ENCODE data around the gene PTDSS2.
"Not testable (repeated sequence)": the region's sequence is repeated elsewhere in the genome, so short reads cannot be mapped to it uniquely, and the experiment has no call there.

Gene PTDSS2

DNA sequence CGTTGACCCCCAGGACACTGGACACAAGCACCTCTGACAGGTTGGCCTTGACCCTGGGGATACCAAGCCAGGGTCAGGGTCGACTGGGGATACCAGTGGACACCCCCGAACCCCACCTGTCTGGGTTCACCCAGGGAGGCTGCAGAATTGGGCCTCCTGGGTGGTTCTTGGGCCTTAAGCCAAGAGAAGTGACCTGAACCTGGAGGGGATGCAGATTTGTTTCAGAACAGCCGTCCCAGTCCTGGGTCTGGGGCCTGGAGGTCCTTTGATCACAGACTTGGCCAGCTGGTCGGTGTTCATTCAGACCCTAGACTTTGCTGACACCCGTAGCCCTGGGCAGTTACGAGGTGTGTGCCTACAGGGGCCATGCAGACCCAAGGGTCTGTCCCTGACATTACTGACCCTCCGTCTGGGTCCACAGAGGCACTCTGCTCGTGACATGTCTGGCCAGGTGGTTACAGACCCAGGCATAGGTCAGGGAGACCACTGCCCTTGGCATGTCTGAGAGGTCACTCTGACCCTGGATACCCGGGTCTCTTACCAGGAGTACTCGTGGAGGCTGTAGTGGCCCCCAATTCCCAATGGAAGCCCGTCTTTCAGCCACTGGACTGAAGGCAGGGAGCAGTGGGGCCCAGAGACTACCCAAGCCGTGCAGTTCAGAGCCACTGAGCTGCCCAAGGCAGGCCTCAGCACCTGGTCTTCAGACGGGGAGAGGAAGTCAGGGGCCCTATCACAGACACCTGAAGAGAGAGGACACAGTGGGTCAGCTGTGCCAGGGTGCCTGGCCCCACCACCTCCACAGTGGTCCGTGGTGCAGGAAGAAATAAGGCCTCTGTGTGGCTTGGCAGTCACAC is 41.7 kb upstream of the PTDSS2 start:
- no peaks in the 10 kb centered on the region for H3K79me2 ChIP-seq (ENCODE audit: control insufficient read depth, insufficient read depth, low read length, unreplicated experiment)
- H3K36me3 ChIP-seq (ENCODE audit: insufficient read depth, low read length) = no peaks in the 10 kb centered on the region
- no peak overlapping the region for H2AFZ ChIP-seq (ENCODE audit: low read length, unreplicated experiment)
- no peak overlapping the region for H3K27ac ChIP-seq (ENCODE audit: low read depth, low read length)
- no peak overlapping the region for H3K4me3 ChIP-seq (ENCODE audit: low read depth, low read length)
- H3K4me1 ChIP-seq (ENCODE audit: control insufficient read depth, insufficient read depth, low read length, unreplicated experiment) = no peaks in the 10 kb centered on the region
- no peaks in the 10 kb centered on the region for H3K27me3 ChIP-seq (ENCODE audit: insufficient read depth, low read length)

DNA sequence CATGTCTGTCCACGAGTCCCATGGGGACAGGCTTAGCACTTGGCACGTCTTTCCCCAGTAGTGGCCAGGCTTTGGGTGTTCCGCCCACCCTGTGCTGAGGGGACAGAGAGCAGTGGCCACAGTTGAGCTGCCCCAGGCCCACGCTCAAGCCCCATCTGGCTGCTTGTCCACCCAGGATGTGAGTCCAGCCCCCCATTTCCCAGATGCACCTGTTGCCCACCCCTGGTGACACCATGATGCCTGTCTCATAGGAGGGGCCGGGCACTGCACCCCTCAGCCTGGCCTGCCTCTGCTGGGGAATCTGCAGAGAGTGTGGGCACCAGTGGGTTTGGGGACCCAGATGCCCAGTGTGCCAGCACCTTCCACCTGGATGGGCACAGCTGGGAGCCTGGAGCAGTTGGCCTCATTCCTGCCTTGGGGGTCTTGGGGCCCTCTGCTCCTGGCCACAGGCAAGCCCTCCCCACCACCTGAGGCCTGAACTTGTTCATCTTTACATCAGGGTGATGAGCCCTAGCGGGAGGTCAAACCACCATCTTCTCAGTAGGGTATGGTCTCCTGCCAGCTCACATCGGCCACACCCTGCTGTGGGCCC is 41.0 kb upstream of the PTDSS2 start:
- no peaks in the 10 kb centered on the region for H3K27me3 ChIP-seq (ENCODE audit: insufficient read depth, low read length)
- no peaks in the 10 kb centered on the region for H3K4me1 ChIP-seq (ENCODE audit: control insufficient read depth, insufficient read depth, low read length, unreplicated experiment)
- no peak overlapping the region for H3K27ac ChIP-seq (ENCODE audit: low read depth, low read length)
- H2AFZ ChIP-seq (ENCODE audit: low read length, unreplicated experiment) = no peak overlapping the region
- no peak overlapping the region for H3K4me3 ChIP-seq (ENCODE audit: low read depth, low read length)
- H3K79me2 ChIP-seq (ENCODE audit: control insufficient read depth, insufficient read depth, low read length, unreplicated experiment) = no peaks in the 10 kb centered on the region
- H3K36me3 ChIP-seq (ENCODE audit: insufficient read depth, low read length) = no peaks in the 10 kb centered on the region

DNA sequence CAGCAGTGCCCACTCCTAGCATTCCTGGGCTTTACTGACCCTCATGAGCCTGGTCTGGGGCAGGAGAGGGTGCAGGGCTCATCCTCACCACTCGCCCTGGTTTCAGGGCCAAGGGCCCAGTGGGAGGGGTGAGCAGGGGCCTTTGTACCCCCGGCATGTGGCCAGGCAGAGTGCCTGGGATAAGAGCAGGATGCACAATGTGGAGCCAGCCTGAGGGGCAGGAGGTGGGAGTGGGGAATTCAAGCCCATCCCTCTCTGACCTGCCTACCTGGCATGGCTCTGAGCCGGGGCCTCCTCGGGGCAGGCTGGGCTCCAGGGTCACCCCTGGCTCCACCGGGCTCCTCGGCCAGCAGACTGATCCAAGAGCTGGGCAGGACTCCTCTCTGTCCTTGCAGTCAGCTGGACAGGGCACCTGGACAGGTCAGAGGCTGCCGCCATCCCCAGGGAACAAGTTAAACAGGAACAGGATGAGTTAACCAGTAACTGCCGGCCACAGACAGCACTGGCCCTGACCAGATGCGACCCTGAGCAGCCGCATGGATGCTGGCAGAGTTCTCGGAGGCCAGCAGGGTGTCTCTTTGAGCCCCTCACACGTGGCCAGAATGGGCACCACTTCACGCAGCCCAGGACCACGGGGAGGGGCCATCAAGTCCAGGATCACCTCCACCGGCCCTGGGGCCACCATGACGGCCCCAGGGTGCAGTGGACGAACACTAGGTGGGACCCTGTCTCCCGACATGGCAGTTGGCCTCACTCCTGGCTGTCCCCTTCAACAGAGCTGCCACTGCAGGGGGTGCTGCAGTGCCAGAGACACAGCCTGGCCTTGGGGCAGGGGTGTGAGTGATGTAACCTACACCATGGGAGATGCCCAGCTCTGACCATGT is 40.2 kb upstream of the PTDSS2 start:
- no peak overlapping the region for H2AFZ ChIP-seq (ENCODE audit: low read length, unreplicated experiment)
- H3K4me3 ChIP-seq (ENCODE audit: low read depth, low read length) = no peak overlapping the region
- H3K36me3 ChIP-seq (ENCODE audit: insufficient read depth, low read length) = no peaks in the 10 kb centered on the region
- no peak overlapping the region for H3K27ac ChIP-seq (ENCODE audit: low read depth, low read length)
- peaks cover 5% of the 10 kb centered on the region for H3K4me1 ChIP-seq (ENCODE audit: control insufficient read depth, insufficient read depth, low read length, unreplicated experiment)
- no peaks in the 10 kb centered on the region for H3K79me2 ChIP-seq (ENCODE audit: control insufficient read depth, insufficient read depth, low read length, unreplicated experiment)
- H3K27me3 ChIP-seq (ENCODE audit: insufficient read depth, low read length) = no peaks in the 10 kb centered on the region

DNA sequence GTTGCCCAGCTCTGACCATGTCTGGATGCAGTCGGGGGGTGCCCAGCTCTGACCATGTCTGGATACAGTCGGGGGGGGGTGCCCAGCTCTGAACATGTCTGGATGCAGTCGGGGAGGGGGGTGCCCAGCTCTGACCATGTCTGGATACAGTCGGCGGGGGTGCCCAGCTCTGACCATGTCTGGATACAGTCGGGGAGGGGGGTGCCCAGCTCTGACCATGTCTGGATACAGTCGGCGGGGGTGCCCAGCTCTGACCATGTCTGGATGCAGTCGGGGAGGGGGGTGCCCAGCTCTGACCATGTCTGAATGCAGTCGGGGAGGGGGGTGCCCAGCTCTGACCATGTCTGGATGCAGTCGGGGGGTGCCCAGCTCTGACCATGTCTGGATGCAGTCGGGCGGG is 39.4 kb upstream of the PTDSS2 start:
- not testable (repeated sequence) for H3K4me3 ChIP-seq (ENCODE audit: low read depth, low read length)

DNA sequence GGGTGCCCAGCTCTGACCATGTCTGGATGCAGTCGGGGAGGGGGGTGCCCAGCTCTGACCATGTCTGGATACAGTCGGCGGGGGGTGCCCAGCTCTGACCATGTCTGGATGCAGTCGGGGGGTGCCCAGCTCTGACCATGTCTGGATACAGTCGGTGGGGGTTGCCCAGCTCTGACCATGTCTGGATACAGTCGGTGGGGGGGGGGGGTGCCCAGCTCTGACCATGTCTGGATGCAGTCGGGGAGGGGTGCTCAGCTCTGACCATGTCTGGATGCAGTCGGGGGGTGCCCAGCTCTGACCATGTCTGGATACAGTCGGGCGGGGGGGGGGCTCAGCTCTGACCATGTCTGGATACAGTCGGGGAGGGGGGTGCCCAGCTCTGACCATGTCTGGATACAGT is 38.6 kb upstream of the PTDSS2 start:
- H3K27me3 ChIP-seq (ENCODE audit: insufficient read depth, low read length); H3K36me3 ChIP-seq (ENCODE audit: insufficient read depth, low read length); H3K4me3 ChIP-seq (ENCODE audit: low read depth, low read length); H3K79me2 ChIP-seq (ENCODE audit: control insufficient read depth, insufficient read depth, low read length, unreplicated experiment); H2AFZ ChIP-seq (ENCODE audit: low read length, unreplicated experiment); H3K27ac ChIP-seq (ENCODE audit: low read depth, low read length): not testable (repeated sequence)
- peaks cover 18% of the 10 kb centered on the region for H3K4me1 ChIP-seq (ENCODE audit: control insufficient read depth, insufficient read depth, low read length, unreplicated experiment)

More for the DNA sequence above, 39.4 kb upstream of the PTDSS2 start:
- not testable (repeated sequence) for H3K27ac ChIP-seq (ENCODE audit: low read depth, low read length); H3K36me3 ChIP-seq (ENCODE audit: insufficient read depth, low read length); H3K79me2 ChIP-seq (ENCODE audit: control insufficient read depth, insufficient read depth, low read length, unreplicated experiment); H3K27me3 ChIP-seq (ENCODE audit: insufficient read depth, low read length); H2AFZ ChIP-seq (ENCODE audit: low read length, unreplicated experiment)
- peaks cover 11% of the 10 kb centered on the region for H3K4me1 ChIP-seq (ENCODE audit: control insufficient read depth, insufficient read depth, low read length, unreplicated experiment)

DNA sequence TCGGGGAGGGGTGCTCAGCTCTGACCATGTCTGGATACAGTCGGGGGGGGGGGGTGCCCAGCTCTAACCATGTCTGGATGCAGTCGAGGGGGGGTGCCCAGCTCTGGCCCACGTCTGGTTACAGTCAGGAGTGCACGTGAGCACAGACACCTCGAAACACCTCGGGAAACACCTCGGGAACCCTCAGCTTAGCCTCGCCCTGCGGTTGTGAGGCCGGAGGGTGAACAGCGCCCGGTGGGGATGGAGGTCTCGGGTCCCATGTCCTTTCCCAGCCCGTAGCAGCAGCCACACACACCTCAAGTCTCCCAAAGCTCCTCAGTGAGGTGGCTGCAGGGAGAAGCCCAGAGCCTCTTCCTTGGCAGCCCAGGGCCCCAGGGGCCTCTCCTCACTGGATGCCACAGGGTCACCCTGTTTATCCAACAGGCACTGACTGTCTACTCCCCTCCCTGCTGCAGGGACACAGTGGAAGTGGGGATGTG is 37.4 kb upstream of the PTDSS2 start:
- H3K79me2 ChIP-seq (ENCODE audit: control insufficient read depth, insufficient read depth, low read length, unreplicated experiment) = no peaks in the 10 kb centered on the region
- H3K4me1 ChIP-seq (ENCODE audit: control insufficient read depth, insufficient read depth, low read length, unreplicated experiment) = peaks cover 19% of the 10 kb centered on the region
- H3K4me3 ChIP-seq (ENCODE audit: low read depth, low read length) = no peak overlapping the region
- H2AFZ ChIP-seq (ENCODE audit: low read length, unreplicated experiment) = no peak overlapping the region
- H3K27ac ChIP-seq (ENCODE audit: low read depth, low read length) = no peak overlapping the region
- H3K27me3 ChIP-seq (ENCODE audit: insufficient read depth, low read length) = peaks cover 3% of the 10 kb centered on the region; the same call in 1 of the 2 replicates
- H3K36me3 ChIP-seq (ENCODE audit: insufficient read depth, low read length) = no peaks in the 10 kb centered on the region

DNA sequence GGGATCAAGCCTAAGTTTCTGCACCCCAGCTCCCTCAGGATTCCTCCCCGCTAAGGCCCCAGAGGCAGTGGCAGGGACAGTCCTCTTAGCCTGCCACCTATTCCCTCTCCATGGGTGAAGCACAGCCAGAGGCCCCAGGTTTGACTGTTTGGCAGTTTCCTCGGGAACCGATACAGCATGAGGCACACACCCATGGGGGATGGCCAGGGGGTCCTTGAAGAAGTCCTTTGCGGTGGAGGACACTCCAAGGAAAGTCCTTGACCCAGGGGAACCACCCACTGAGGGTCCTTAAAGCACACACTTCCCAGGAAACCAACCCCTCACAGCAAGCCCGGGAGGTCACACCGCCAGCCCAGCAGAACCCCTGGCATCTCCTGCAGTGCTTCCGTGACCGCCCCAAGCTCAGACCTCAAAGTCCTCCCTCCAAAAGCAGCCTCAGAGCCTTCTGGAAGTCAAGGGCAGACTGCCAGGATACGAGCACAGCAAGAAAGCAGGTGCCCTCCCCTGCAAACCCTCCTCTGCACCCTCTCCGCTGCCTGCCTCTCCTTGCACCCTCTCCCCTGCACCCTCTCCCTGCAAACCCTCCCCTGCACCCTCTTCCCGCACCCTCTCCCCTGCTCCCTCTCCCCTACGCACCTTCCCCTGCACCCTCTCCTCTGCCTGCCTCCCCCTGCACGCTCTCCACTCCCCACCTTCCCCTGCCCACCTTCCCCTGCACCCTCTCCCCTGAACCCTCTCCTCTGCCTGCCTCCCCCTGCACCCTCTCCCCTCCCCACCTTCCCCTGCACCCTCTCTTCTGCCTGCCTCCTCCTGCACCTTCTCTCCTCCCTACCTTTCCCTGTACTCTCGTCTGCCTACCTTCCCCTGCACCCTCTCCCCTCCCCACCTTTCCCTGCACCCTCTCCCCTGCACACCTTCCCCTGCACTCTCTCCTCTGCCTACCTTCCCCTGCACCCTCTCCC is 36.7 kb upstream of the PTDSS2 start:
- H2AFZ ChIP-seq (ENCODE audit: low read length, unreplicated experiment) = no peak overlapping the region
- H3K79me2 ChIP-seq (ENCODE audit: control insufficient read depth, insufficient read depth, low read length, unreplicated experiment) = no peaks in the 10 kb centered on the region
- no peak overlapping the region for H3K27ac ChIP-seq (ENCODE audit: low read depth, low read length)
- no peaks in the 10 kb centered on the region for H3K36me3 ChIP-seq (ENCODE audit: insufficient read depth, low read length)
- H3K27me3 ChIP-seq (ENCODE audit: insufficient read depth, low read length) = peaks cover 10% of the 10 kb centered on the region; the same call in 1 of the 2 replicates
- peaks cover 19% of the 10 kb centered on the region for H3K4me1 ChIP-seq (ENCODE audit: control insufficient read depth, insufficient read depth, low read length, unreplicated experiment)
- H3K4me3 ChIP-seq (ENCODE audit: low read depth, low read length) = no peak overlapping the region

DNA sequence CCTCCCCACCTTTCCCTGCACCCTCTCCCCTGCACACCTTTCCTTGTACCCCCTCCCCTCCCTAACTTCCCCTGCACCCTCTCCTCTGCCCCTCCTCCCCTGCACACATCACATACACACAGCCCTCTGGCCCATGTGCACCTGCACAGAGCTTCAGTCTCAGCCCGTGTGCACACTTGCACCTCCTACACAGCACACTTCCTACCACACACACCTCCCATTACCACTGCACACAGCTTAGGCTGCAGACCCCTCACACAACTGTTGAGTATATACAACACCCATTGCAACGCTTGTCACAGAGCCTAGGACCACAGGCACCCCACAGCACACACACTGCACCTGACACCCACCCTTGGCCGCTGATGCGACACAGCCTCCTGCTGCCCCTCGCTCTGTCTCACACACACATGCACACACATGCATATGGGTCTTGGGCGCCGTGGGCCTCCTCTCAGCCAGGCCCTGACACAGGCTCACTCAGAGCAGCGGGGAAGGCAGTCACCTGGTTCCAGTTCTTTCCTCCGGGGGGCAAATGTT is 35.7 kb upstream of the PTDSS2 start:
- Histone ChIP-seq H3K79me2 (ENCODE audit: control insufficient read depth, insufficient read depth, low read length, unreplicated experiment) (no peaks in the 10 kb centered on the region), H3K4me3 (ENCODE audit: low read depth, low read length) (no peak overlapping the region), H2AFZ (ENCODE audit: low read length, unreplicated experiment) (no peak overlapping the region), H3K27ac (ENCODE audit: low read depth, low read length) (no peak overlapping the region), H3K36me3 (ENCODE audit: insufficient read depth, low read length) (no peaks in the 10 kb centered on the region), H3K4me1 (ENCODE audit: control insufficient read depth, insufficient read depth, low read length, unreplicated experiment) (peaks cover 19% of the 10 kb centered on the region), H3K27me3 (ENCODE audit: insufficient read depth, low read length) (peaks cover 13% of the 10 kb centered on the region; the same call in 1 of the 2 replicates)

DNA sequence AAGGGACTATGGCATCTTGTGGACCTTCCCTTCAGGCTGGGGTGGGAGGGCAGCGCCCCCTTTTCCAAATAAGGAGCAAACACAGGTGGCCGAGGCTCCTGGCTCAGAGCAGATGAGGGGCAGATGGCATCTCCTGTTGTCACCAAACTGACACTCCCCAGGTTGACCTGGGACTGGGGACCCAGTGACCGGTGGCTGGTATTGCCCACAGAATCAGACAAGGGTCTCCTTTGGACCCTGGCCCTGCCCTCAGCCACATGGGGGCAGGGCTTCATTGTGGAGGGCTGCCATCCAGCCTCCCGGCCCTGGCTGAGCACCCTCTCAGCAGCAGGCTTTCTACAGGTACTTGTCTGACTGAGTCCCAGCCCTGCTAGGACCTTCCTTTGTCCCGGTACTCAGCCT is 34.4 kb upstream of the PTDSS2 start:
- Histone ChIP-seq H3K79me2 (ENCODE audit: control insufficient read depth, insufficient read depth, low read length, unreplicated experiment) (no peaks in the 10 kb centered on the region), H3K4me3 (ENCODE audit: low read depth, low read length) (peak overlapping the region; percentile 81; the same call in 1 of the 2 replicates), H3K36me3 (ENCODE audit: insufficient read depth, low read length) (no peaks in the 10 kb centered on the region), H3K27me3 (ENCODE audit: insufficient read depth, low read length) (peaks cover 13% of the 10 kb centered on the region; the same call in 1 of the 2 replicates), H2AFZ (ENCODE audit: low read length, unreplicated experiment) (no peak overlapping the region), H3K4me1 (ENCODE audit: control insufficient read depth, insufficient read depth, low read length, unreplicated experiment) (peaks cover 19% of the 10 kb centered on the region), H3K27ac (ENCODE audit: low read depth, low read length) (no peak overlapping the region)
